Fibroblast of skin of left quadriceps (primary cell): ENCODE data around the gene POLDIP3.
A peak's percentile ranks its signal among the peaks of the same experiment; 100 is the strongest.
"Not testable (repeated sequence)": the region's sequence is repeated elsewhere in the genome, so short reads cannot be mapped to it uniquely, and the experiment has no call there.

Source experiments
- DNase-seq, 2 experiments: peaks; one replicate each; pipeline ENCODE4 v3.0.0-alpha.2; 2013; ENCODE audit warnings: low read depth in 2 of 2

POLDIP3 gene

DNA sequence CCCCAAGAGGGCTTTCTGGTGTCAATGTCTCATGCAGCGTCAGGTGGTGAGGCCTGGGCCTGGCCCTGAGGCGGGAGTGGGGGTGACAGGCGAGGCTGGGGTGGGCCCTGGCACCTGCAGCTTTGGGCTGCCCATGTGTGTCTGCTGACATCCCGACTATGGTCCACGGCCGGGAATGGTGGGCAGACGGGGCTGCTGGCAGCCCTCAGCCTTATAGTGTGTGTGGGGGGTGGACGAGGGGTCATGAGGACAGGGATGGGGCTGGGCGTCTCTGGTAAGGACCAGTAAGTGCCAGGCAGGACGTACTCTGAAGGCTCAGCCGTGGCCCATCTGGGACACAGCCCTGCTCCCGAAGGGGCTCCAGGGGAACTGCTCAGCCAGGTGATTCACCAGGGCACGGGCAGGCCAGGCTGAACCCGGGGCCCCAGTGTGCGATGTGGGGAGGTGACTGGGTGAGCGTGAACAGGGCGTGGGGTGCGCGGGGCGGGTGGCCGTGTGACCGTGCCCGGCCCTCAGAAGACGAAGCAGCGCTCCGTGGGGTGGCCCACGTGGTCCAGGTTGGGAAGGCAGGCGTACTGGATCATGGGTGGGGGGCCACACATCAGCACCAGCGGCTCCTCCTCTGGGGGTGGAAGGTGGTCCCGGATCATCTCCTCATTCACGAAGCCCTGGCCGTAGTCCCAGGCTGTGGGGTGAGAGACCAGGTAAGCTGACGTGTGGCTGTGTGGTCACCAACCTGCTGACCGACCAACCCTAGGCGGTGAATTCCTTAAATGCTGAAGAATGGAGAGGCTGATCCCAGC, 4.8 kb upstream of the POLDIP3 start:
- no peak for DNase-seq

- no peak for DNase-seq
Measured at GRCh38 chr22:42617155-42617983, 2.7 kb upstream of the POLDIP3 start.

GRCh38 chr22:42615860-42616175, 1.1 kb upstream of the POLDIP3 start:
- not testable (repeated sequence) for DNase-seq

DNA sequence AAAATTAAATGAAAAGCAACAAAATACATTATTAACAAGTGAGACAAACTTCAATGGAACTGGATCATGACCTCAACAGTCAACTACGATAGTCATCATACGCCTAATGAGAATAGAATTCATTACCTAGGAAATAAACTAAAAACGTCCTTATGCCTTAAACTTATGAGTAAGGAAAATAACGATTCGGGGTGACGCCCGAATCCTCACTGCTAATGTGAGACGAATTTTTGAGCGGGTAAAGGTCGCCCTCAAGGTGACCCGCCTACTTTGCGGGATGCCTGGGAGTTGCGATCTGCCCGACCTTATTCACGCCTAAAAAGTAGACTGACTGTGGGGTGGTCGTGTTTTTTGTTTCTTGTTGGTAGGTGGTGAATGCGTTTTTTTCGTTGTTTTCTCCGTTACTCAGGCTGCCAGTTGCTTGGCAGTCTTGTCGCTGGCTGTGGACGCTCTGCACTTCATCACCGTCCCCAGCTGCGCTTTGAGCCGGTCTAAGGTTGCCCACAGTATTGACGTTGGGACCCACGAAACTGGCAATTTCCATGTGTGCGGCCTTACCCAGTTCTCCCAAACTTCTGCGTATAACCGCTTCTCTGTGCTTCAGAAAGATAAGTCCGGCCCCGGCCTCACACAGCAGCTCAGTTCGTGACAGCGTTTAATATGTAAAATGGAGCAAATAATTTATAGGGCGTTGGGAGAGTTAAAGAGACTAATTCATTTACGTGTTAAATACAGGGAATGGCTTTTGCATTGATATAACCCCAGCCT, 593 bp upstream of the POLDIP3 start:
- DNase-seq = peak; percentile 99

DNA sequence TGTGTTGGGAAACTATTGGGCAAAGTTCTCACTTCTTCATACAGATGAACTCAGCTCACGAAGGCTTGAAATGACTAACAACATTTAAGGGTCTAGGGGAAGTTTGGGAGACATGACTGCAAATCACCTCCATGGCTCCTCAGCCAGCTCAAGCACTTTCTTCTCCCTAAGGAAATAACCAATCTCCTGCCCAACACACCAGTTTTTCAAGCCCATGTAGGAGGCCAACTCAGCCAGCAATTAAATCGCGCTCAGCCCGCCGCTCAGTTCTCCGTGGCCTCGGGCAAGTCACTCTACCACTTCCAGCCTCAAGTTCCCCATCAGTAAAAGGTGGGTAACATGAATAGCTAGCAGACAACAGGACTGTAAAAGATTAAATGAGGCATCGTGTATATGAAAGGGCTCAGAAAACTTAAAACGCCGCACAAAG, 796 bp downstream of the POLDIP3 start:
- DNase-seq = no peak

GRCh38 chr22:42612336-42612735, 2.3 kb downstream of the POLDIP3 start:
- DNase-seq = no peak

DNA sequence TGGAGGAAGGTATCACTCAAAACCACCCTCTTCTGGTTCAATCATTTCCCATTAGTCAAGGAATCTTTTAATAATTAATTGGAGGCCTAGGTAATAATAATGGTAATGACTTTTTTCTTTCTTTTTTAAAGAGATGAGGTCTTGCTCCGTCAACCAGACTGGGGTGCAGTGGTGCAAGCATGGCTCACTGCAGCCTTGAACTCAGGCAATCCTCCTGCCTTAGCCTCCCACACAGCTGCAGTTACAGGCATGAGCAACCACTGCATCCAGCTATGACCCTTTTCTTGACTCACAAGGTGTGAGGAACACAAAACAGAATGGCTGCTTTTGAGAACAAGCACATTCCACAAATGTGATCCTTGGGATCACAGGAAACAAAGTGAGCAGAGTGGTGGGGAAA, 3.6 kb downstream of the POLDIP3 start:
- DNase-seq = no peak

GRCh38 chr22:42610186-42610585, 4.5 kb downstream of the POLDIP3 start:
- DNase-seq = no peak

DNA sequence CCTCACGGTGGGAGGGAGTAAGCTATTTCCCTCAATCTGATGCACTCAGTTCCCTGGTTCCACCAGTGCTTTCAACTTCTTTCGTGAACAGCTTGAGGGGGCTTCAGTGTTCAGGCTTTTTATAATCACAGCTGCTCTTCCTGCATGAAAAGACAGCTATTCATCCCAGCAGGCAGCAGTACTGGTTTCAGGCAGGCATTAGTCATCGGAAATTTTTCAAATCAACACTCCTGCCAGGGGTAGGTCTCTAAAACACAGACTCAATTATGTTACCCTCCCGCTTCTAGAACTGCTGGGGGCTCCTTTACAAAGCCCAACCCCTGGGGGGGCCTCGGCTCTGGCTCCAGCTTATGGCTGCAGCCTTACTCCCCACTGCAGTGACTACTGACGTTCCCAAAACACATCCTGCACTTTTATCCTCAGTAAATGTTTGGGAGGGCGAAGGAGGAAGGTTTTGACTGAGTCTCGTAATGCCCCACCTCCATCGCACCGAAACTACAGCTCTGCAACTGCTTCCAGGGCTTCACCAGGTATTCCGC, 5.8 kb downstream of the POLDIP3 start:
- DNase-seq = peak; percentile 47 to 53

GRCh38 chr22:42608136-42608822, 6.4 kb downstream of the POLDIP3 start:
- no peak for DNase-seq

DNA sequence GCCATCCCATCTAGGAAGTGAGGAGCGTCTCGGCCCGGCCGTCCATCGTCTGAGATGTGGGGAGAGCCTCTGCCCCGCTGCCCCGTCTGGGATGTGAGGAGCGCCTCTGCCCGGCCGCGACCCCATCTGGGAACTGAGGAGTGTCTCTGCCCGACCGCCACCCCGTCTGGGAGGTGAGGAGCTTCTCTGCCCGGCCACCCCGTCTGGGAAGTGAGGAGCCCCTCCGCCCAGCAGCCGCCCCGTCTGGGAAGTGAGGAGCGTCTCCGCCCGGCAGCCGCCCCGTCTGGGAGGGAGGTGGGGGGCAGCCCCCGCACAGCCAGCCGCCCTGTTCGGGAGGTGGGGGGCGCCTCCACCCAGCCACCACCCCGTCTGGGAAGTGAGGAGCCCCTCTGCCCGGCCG, 7.0 kb downstream of the POLDIP3 start:
- not testable (repeated sequence) for DNase-seq

GRCh38 chr22:42604403-42604802, 10.3 kb downstream of the POLDIP3 start:
- no peak for DNase-seq

GRCh38 chr22:42603427-42603826, 11.3 kb downstream of the POLDIP3 start:
- no peak for DNase-seq

DNA sequence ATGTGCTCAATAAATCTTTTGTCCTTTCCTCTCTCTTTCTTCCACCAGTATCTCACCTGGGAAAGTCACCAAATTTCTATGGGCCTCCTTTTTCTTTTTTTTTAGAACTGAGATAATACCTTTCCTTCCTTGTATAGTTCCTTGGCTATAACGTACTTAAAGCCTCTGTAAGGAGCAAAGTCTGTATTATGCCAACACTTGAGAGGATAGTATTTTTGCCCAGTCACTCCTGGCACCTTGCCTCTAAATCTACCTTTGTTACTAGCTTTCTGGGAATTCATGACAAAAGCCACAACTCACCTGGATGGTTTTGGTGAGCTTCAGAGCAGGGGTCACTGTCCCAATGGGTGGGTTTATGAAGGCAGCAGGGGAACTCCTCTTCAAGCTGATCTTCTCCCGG, 12.2 kb downstream of the POLDIP3 start:
- no peak for DNase-seq

DNA sequence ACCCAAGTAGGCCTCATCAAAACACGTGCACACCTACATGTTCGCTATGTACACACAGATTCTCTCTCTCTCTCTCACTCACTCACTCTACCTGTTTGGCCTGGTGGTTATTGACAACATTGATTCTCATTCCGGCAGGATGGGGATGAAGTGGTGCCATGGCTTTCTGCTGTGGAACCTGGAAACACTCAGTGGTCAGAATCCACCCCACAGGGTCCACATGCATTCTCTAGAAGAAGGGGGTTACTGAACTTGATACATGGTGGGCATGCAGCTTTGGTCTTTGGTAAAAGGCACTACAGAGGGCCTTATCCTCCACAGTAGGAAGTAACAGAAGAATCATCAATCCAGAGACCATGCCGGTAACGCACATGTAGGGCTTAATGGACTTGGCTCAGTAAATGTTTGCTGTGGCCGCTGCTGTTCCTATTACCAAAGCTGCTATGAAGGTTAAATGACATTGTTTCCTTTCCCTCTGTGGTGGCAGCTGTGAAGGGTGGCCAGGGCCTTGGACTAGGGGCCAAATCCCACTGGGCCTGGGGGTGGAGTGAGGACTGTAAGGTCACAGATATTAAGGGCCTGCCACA, 12.7 kb downstream of the POLDIP3 start:
- no peak for DNase-seq

- DNase-seq = no peak
Measured at GRCh38 chr22:42596863-42597530, 17.7 kb downstream of the POLDIP3 start.

- DNase-seq = no peak
Measured at GRCh38 chr22:42596336-42596735, 18.3 kb downstream of the POLDIP3 start.

- no peak for DNase-seq
Measured at GRCh38 chr22:42595434-42595833, 19.2 kb downstream of the POLDIP3 start.

- no peak for DNase-seq
Measured at GRCh38 chr22:42591987-42592386, 22.7 kb downstream of the POLDIP3 start.

GRCh38 chr22:42587588-42588175, 27.0 kb downstream of the POLDIP3 start:
- no peak for DNase-seq
